GM21619 (cell line): ENCODE measurements around the gene HECTD2.
"Not testable (repeated sequence)": the region's sequence is repeated elsewhere in the genome, so short reads cannot be mapped to it uniquely, and the experiment has no call there.

Source experiments
- ATAC-seq: cut with Tn5 transposase; IDR thresholded peaks from one replicate; pipeline ENCODE4 v1.9.1; 2021; ENCODE audit not compliant: unreplicated experiment

The HECTD2 gene

GRCh38 chr10:91409869-91410637 lies at the start of gene HECTD2:
HECTD2 (plus strand) TSS chr10:91410344; CDS start chr10:91410439, 95 bp downstream.
- peak; percentile 78 for ATAC-seq

- no peak for ATAC-seq
Measured at GRCh38 chr10:91360461-91360860, 49.7 kb upstream of the HECTD2 start.

- ATAC-seq = not testable (repeated sequence)
Measured at GRCh38 chr10:91365519-91365918, 44.6 kb upstream of the HECTD2 start.

- ATAC-seq = no peak
Measured at GRCh38 chr10:91366704-91367103, 43.4 kb upstream of the HECTD2 start.

- no peak for ATAC-seq
Measured at GRCh38 chr10:91367127-91367531, 43.0 kb upstream of the HECTD2 start.

- no peak for ATAC-seq
Measured at GRCh38 chr10:91367558-91367957, 42.6 kb upstream of the HECTD2 start.

GRCh38 chr10:91369978-91370589 lies 40.1 kb upstream of the HECTD2 start:
- not testable (repeated sequence) for ATAC-seq

GRCh38 chr10:91374052-91374451 lies 36.1 kb upstream of the HECTD2 start:
- no peak for ATAC-seq

- ATAC-seq = no peak
Measured at GRCh38 chr10:91378061-91378460, 32.1 kb upstream of the HECTD2 start.

GRCh38 chr10:91380873-91381256 lies 29.3 kb upstream of the HECTD2 start:
- ATAC-seq = no peak

- ATAC-seq = no peak
Measured at GRCh38 chr10:91381257-91381891, 28.8 kb upstream of the HECTD2 start.

GRCh38 chr10:91385306-91386085 lies 24.6 kb upstream of the HECTD2 start:
- ATAC-seq = no peak

GRCh38 chr10:91389636-91390512 lies 20.3 kb upstream of the HECTD2 start:
- peak; percentile 85 for ATAC-seq

- ATAC-seq = not testable (repeated sequence)
Measured at GRCh38 chr10:91390513-91390825, 19.7 kb upstream of the HECTD2 start.

- ATAC-seq = no peak
Measured at GRCh38 chr10:91391920-91392319, 18.2 kb upstream of the HECTD2 start.

- no peak for ATAC-seq
Measured at GRCh38 chr10:91406322-91406721, 3.8 kb upstream of the HECTD2 start.

- ATAC-seq = peak; percentile 36
Measured at GRCh38 chr10:91409069-91409868, 875 bp upstream of the HECTD2 start.

GRCh38 chr10:91410638-91411371 lies 661 bp downstream of the HECTD2 start:
- ATAC-seq = peak; percentile 0

- ATAC-seq = no peak
Measured at GRCh38 chr10:91411621-91412020, 1.5 kb downstream of the HECTD2 start.
